ENCODE data around the gene OR6J1.

- TF ChIP-seq CTCF (IDR thresholded peaks at IDR 0.05; ENCODE audit: borderline replicate concordance, extremely low read depth, low read length, poor library complexity, severe bottlenecking), result no peak
- no peak for TF ChIP-seq EZH2 (IDR thresholded peaks at IDR 0.05; ENCODE audit: borderline replicate concordance, low read depth, low read length, severe bottlenecking)
Measured at GRCh38 chr14:22656226-22656625, 12.1 kb upstream of the OR6J1 start.

Measured in DND-41 (cell line).